ENCODE results near the gene DOCK10. TPM values are rescaled to one million over a fixed set of nuclear protein-coding genes. Genes with fewer than 3 reads are reported as not detected.

Gene DOCK10
- total and polyA plus RNA-seq, 11 donors, result 0.31 to 28.6 (median 2.0) TPM

- no peak for DNase-seq
- H3K27me3 ChIP-seq, result no peaks in the 10 kb centered on the region
- 85 to 92% (median 91%) methylated on average over 6 of the region's 6 CpGs for WGBS, 4 donors
- no peak overlapping the region for H3K27ac ChIP-seq
- intact Hi-C loops (cut with DNase I), result no loop called here
- no peaks in the 10 kb centered on the region for H3K4me1 ChIP-seq
- H3K9me3 ChIP-seq, result no peaks in the 10 kb centered on the region
- H3K4me3 ChIP-seq, result no peak overlapping the region
- TF ChIP-seq POLR2A (IDR thresholded peaks at IDR 0.05) (no peak), CTCF (IDR thresholded peaks at IDR 0.05) (no peak)
- no peak for ATAC-seq
- peaks cover 0 to 100% (median 5%) of the 10 kb centered on the region in 9 donors for H3K36me3 ChIP-seq
These were observed 272.8 kb downstream of the DOCK10 start for GRCh38 chr2:224769489-224769888.

DNA sequence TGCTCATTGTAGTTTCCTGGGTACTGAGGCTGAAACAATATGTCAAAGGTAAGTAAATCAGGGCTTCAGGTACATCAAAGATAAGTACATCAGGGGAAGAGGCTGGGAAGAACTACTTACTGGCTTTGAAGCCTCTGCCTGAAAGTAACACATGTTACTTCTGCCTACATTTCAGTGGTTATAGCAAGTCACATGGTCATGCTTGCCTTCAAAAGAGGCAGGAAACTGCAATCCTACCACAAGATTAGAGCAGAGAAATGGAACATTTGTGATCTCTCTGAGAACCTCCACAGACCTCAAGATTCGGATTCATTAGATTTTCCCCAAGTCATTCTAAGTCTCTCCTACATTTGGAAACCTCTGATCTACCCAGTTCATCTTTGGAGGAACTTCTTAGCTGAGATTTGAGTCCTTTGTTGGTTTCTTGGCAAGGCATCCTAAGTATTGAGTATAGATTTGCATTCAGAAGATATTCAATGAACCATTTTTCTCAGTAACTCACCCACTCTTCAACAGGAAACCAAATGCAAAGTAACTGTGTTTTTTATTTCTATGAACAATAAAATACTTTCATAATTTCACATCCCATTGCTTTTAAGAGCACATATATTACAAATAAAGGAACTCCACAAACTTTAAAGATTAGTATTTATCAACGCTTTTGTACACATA, 277.6 kb downstream of the DOCK10 start:
- WGBS, 4 donors, result 85 to 90% (median 87%) methylated on average over 2 of the region's 2 CpGs
- Histone ChIP-seq H3K4me1 (no peaks in the 10 kb centered on the region), H3K9me3 (no peaks in the 10 kb centered on the region), H3K27me3 (no peaks in the 10 kb centered on the region), H3K4me3 (no peak overlapping the region), H3K27ac (no peak overlapping the region), H3K36me3 (peaks cover 0 to 76% (median 0%) of the 10 kb centered on the region in 9 donors)
- DNase-seq, result no peak
- no peak for ATAC-seq
- TF ChIP-seq POLR2A (IDR thresholded peaks at IDR 0.05), result no peak
- TF ChIP-seq CTCF (IDR thresholded peaks at IDR 0.05), result no peak
- intact Hi-C loops (cut with DNase I), result no loop called here

DNA sequence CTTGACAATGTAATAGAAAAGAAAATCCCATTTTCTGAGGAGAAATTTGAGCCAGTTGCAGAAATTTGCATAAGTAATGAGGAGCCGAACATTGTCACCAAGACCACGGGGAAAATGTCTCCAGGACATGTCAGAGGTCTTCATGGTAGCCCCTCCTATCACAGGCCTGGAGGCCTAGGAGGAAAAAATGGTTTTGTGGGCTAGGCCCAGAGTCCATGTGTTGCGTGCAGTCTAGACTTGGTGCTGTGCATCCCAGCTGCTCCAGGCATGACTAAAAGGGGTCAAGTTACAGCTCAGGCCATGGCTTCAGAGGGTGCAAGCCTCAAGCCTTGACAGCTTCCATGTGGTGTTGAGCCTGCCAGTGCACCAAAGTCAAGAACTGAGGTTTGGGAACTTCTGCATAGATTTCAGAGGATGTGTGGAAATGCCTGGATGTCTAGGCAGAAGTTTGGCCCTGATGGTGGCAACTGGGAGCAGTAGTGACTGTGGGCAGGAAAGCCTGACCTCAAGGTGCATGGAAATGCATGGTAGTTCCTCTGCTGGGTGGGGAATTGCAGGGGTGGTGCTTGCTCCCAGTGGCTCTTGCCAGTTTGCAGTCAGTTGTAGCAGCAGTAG, 284.2 kb downstream of the DOCK10 start:
- H3K27ac ChIP-seq, result no peak overlapping the region
- peaks cover 0 to 10% (median 0%) of the 10 kb centered on the region in 12 donors for H3K4me1 ChIP-seq
- TF ChIP-seq POLR2A (IDR thresholded peaks at IDR 0.05), result no peak
- TF ChIP-seq CTCF (IDR thresholded peaks at IDR 0.05), result no peak
- H3K36me3 ChIP-seq, result peaks cover 0 to 19% (median 0%) of the 10 kb centered on the region in 9 donors
- H3K9me3 ChIP-seq, result peaks cover 0 to 17% (median 3%) of the 10 kb centered on the region in 12 donors
- no peaks in the 10 kb centered on the region for H3K27me3 ChIP-seq
- DNase-seq, result no peak
- 75 to 81% (median 77%) methylated on average over 3 of the region's 3 CpGs for WGBS, 4 donors
- intact Hi-C loops (cut with DNase I), result no loop called here
- no peak for ATAC-seq
- no peak overlapping the region for H3K4me3 ChIP-seq

GRCh38 chr2:224753743-224754540, 288.3 kb downstream of the DOCK10 start:
- intact Hi-C loops (cut with DNase I), result no loop called here
- ATAC-seq (peak in 3 of 4 donors; percentile 53 to 78 (median 70)), DNase-seq (no peak)
- H3K4me1 ChIP-seq, result peaks cover 0 to 10% (median 0%) of the 10 kb centered on the region in 12 donors
- H3K27ac ChIP-seq, result peak overlapping the region in 4 of 12 donors; percentile 5 to 50 (median 28)
- no peaks in the 10 kb centered on the region for H3K27me3 ChIP-seq
- H3K4me3 ChIP-seq, result no peak overlapping the region
- TF ChIP-seq POLR2A (IDR thresholded peaks at IDR 0.05) (no peak), CTCF (IDR thresholded peaks at IDR 0.05) (no peak)
- 44 to 63% (median 52%) methylated on average over 1 of the region's 1 CpG for WGBS, 4 donors
- H3K9me3 ChIP-seq, result peaks cover 0 to 15% (median 3%) of the 10 kb centered on the region in 12 donors
- H3K36me3 ChIP-seq, result peaks cover 0 to 5% (median 0%) of the 10 kb centered on the region in 9 donors

Data from heart left ventricle (tissue), 16 donors.